Right lobe of liver (tissue), 6 donors: ENCODE measurements around the gene SPINDOC. TPM values are rescaled to one million over a fixed set of nuclear protein-coding genes. Genes with fewer than 3 reads are reported as not detected.
A peak's percentile ranks its signal among the peaks of the same experiment; 100 is the strongest.

ENCODE experiments used
- ATAC-seq, 4 donors: fragments of 200-7000 bp; cut with Tn5 transposase; one replicate each; pipeline ENCODE4 v1.9.1; 2020; ENCODE audit warnings: mild to moderate bottlenecking in 4 of 4, moderate library complexity in 4 of 4
- DNase-seq, 3 donors: peaks; one replicate each; pipeline ENCODE4 v3.0.0-alpha.2; 2020
- H3K27ac ChIP-seq, 3 donors: fragments of 200-600 bp; one replicate each; pipeline ENCODE4 v1.8.0; 2022
- H3K27me3 ChIP-seq, 2 donors: fragments of 200-600 bp; one replicate each; pipeline ENCODE4 v1.8.0; 2022
- H3K36me3 ChIP-seq, 4 donors: fragments of 200-600 bp; sonication (generic) in 1 of 4; one replicate each; pipeline versions ENCODE4 v1.5.1 to v1.8.0; 2017 to 2022; ENCODE audit warnings: control low read depth in 1 of 4
- H3K4me1 ChIP-seq, 4 donors: fragments of 200-600 bp; sonication (generic) in 1 of 4; one replicate each; pipeline versions ENCODE4 v1.5.1 to v1.8.0; 2017 to 2022; ENCODE audit warnings: control low read depth in 1 of 4
- H3K4me3 ChIP-seq, 3 donors: fragments of 200-600 bp; one replicate each; pipeline ENCODE4 v1.8.0; 2022
- H3K9me3 ChIP-seq, 4 donors: fragments of 200-600 bp; sonication (generic) in 1 of 4; one replicate each; pipeline versions ENCODE4 v1.5.1 to v1.8.0; 2017 to 2022; ENCODE audit warnings: control low read depth in 1 of 4
- CTCF ChIP-seq, 4 donors: fragments of 200-600 bp in 3 of 4; fragments of 450-650 bp in 1 of 4; IDR thresholded peaks; one replicate each; pipeline versions ENCODE4 v1.5.1 to v1.8.0; 2016 to 2022; ENCODE audit warnings: antibody characterized with exemption in 4 of 4, mild to moderate bottlenecking in 2 of 4
- POLR2A ChIP-seq: fragments of 450-650 bp; IDR thresholded peaks from one replicate; pipeline ENCODE4 v1.6.1; 2017; ENCODE audit warnings: antibody characterized with exemption, mild to moderate bottlenecking
- WGBS: methylation state at CpG from one replicate; pipeline ENCODE4 v1.1.6; 2018; ENCODE audit warnings: low coverage, low lambda C conversion rate; ENCODE audit not compliant: insufficient coverage; ENCODE audit errors: missing lambda C conversion rate; 5-methylcytosine and 5-hydroxymethylcytosine counted together
- intact Hi-C, 2 donors: fragments of 100-400 bp; cut with DNase I; formaldehyde crosslinking; loops; one replicate each; pipeline versions ENCODE4 v1.11.2 to v1.14.1; 2022
- total RNA-seq, 6 experiments: library from RNA; depleted of rRNA in 2 of 6; stranded (reverse); fragments of >200 nt in 2 of 6; fragmentation: NEBNext Ultra II Directional in 3 of 6; extraction: Animal tissue kit (Norgen Biotek cat#: 25700) in 3 of 6; gene quantifications; one replicate each; pipeline versions ENCODE4 v1.1.0 to v1.2.4, GENCODE V29; 2016 to 2023
- donor health status: DM: no; HTN: yes; CAD: no.
- donor health status: DM: no; HTN: no; CAD: no.
- donor health status: DM: no; HTN: no; CAD: no.
- donor health status: DM: no; HTN: yes; CAD: no.
- donor health status: DM: no; HTN: yes; CAD: no.

The SPINDOC gene
- total RNA-seq, 6 experiments from 2014 or later: 2.2 to 5.0 (median 2.7) TPM

- 10% methylated on average over 1 of the region's 1 CpG for WGBS
- no peaks in the 10 kb centered on the region for H3K27me3 ChIP-seq
- ATAC-seq (no peak), DNase-seq (peak in 1 of 3 donors; percentile 73)
- H3K36me3 ChIP-seq: no peaks in the 10 kb centered on the region
- H3K27ac ChIP-seq: peak overlapping the region in 1 of 3 donors; percentile 32
- TF ChIP-seq POLR2A (no peak), CTCF (IDR thresholded peaks at IDR 0.05) (no peak)
- intact Hi-C loops: no loop called here
- peaks cover 0 to 43% (median 2%) of the 10 kb centered on the region in 4 donors for H3K4me1 ChIP-seq
- no peak overlapping the region for H3K4me3 ChIP-seq
- no peaks in the 10 kb centered on the region for H3K9me3 ChIP-seq
These were observed 29.8 kb downstream of the SPINDOC start for GRCh38 chr11:63843041-63843440.

DNA sequence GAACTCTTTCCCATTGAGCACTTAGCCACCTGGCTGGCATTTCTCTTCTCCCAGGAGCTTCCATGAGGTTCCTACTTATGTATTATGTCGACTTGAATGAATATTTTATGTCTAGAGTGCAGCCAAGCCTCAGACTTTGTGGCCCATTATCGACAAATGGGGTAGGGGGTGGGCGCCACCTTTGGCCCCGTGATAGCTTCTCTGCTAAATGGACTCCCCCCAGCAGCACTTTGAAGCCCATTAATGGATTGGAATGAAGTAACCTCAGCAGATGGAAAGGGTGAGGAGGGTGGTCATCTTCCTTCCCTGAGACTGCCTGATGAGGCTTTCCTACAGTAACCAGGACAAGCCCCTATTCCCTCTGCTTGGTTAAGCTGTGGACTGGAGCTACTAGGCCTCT lies 31.6 kb downstream of the SPINDOC start:
- intact Hi-C loops: no loop called here
- H3K36me3 ChIP-seq: no peaks in the 10 kb centered on the region
- H3K9me3 ChIP-seq: no peaks in the 10 kb centered on the region
- H3K4me3 ChIP-seq: no peak overlapping the region
- H3K27ac ChIP-seq: no peak overlapping the region
- DNase-seq: no peak
- peaks cover 0 to 40% (median 0%) of the 10 kb centered on the region in 4 donors for H3K4me1 ChIP-seq
- no peaks in the 10 kb centered on the region for H3K27me3 ChIP-seq
- TF ChIP-seq POLR2A: no peak
- no peak for TF ChIP-seq CTCF (IDR thresholded peaks at IDR 0.05)
- 96% methylated on average over 4 of the region's 4 CpGs for WGBS
- no peak for ATAC-seq

GRCh38 chr11:63845303-63845702 lies 32.0 kb downstream of the SPINDOC start:
- intact Hi-C loops: no loop called here
- H3K36me3 ChIP-seq: no peaks in the 10 kb centered on the region
- no peaks in the 10 kb centered on the region for H3K9me3 ChIP-seq
- no peak overlapping the region for H3K4me3 ChIP-seq
- H3K27me3 ChIP-seq: no peaks in the 10 kb centered on the region
- DNase-seq (no peak), ATAC-seq (peak in 2 of 4 donors; percentile 21 to 63)
- H3K27ac ChIP-seq: no peak overlapping the region
- peaks cover 0 to 40% (median 0%) of the 10 kb centered on the region in 4 donors for H3K4me1 ChIP-seq
- TF ChIP-seq CTCF (IDR thresholded peaks at IDR 0.05): no peak
- no peak for TF ChIP-seq POLR2A
- 71% methylated on average over 1 of the region's 2 CpGs for WGBS

DNA sequence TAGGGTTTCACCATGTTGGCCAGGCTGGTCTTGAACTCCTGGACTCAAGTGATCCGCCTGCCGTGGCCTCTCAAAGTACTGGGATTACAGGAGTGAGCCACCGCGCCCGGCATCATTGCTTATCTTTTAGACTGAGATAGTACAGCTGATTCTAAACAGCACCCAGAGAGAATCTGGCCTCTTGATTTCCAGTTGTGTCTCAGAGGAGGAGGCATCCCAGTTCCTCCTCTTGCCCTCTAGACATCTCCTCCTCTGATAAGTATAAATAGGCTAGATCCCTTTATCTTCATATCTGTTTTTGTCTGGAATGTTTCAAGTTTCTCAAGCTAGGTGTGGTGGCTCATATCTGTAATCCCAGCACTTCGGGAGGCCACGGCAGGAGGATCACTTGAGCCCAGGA lies 32.7 kb downstream of the SPINDOC start:
- peak in 1 of 3 donors; percentile 7 for DNase-seq
- Histone ChIP-seq H3K4me3 (no peak overlapping the region), H3K4me1 (peaks cover 0 to 35% (median 0%) of the 10 kb centered on the region in 4 donors), H3K9me3 (no peaks in the 10 kb centered on the region), H3K27me3 (no peaks in the 10 kb centered on the region), H3K36me3 (no peaks in the 10 kb centered on the region), H3K27ac (no peak overlapping the region)
- no peak for ATAC-seq
- TF ChIP-seq POLR2A (no peak), CTCF (IDR thresholded peaks at IDR 0.05) (no peak)
- intact Hi-C loops: no loop called here
- WGBS: 93% methylated on average over 7 of the region's 7 CpGs

GRCh38 chr11:63846897-63847296 lies 33.6 kb downstream of the SPINDOC start:
- no peak for TF ChIP-seq POLR2A
- no peak for TF ChIP-seq CTCF (IDR thresholded peaks at IDR 0.05)
- H3K27me3 ChIP-seq: no peaks in the 10 kb centered on the region
- WGBS: 83% methylated on average over 6 of the region's 6 CpGs
- H3K36me3 ChIP-seq: no peaks in the 10 kb centered on the region
- H3K4me1 ChIP-seq: peaks cover 0 to 33% (median 0%) of the 10 kb centered on the region in 4 donors
- H3K9me3 ChIP-seq: no peaks in the 10 kb centered on the region
- ATAC-seq (no peak), DNase-seq (no peak)
- H3K27ac ChIP-seq: no peak overlapping the region
- H3K4me3 ChIP-seq: no peak overlapping the region
- intact Hi-C loops: no loop called here
